Activated T-helper 17 cell treated with anti-CD3 and anti-CD28 coated beads, Interleukin-2, amount 50 U/mL, for 72 hours (primary cell): ENCODE results near the gene LDAH. TPM values are rescaled to one million over a fixed set of nuclear protein-coding genes. Genes with fewer than 3 reads are reported as not detected.
"Not testable (repeated sequence)": the region's sequence is repeated elsewhere in the genome, so short reads cannot be mapped to it uniquely, and the experiment has no call there.

ENCODE experiments used
- ATAC-seq: fragments of 150-1000 bp; cut with Tn5 transposase; replicated peaks from 2 replicates; pipeline ENCODE4 v1.10.0; 2021; ENCODE audit warnings: mild to moderate bottlenecking, moderate library complexity
- H3K27ac Mint-ChIP-seq: one replicate; pipeline ENCODE4 v1.8.0; 2022; ENCODE audit warnings: mixed read lengths
- H3K27me3 Mint-ChIP-seq: one replicate; pipeline ENCODE4 v1.8.0; 2022; ENCODE audit warnings: mixed read lengths
- H3K36me3 Mint-ChIP-seq: one replicate; pipeline ENCODE4 v1.8.0; 2022; ENCODE audit warnings: low read depth, mild to moderate bottlenecking, mixed read lengths
- H3K4me1 Mint-ChIP-seq: one replicate; pipeline ENCODE4 v1.8.0; 2022; ENCODE audit warnings: mixed read lengths
- H3K4me3 Mint-ChIP-seq: one replicate; pipeline ENCODE4 v1.8.0; 2022; ENCODE audit warnings: mild to moderate bottlenecking, mixed read lengths
- H3K9me3 Mint-ChIP-seq: one replicate; pipeline ENCODE4 v1.8.0; 2022; ENCODE audit warnings: mixed read lengths
- total RNA-seq, 2 donors: library from RNA; stranded (reverse); gene quantifications; one replicate each; pipeline ENCODE4 v1.2.3, GENCODE V29; 2022

Gene LDAH
- total RNA-seq, 2 donors from 2014 or later: 29.4 to 32.5 TPM

GRCh38 chr2:20722592-20723240, 100.2 kb downstream of the LDAH start:
- Mint-ChIP-seq H3K9me3 (peaks cover 4% of the 10 kb centered on the region), H3K36me3 (peaks cover 44% of the 10 kb centered on the region), H3K4me3 (no peak overlapping the region), H3K4me1 (peaks cover 9% of the 10 kb centered on the region), H3K27me3 (no peaks in the 10 kb centered on the region), H3K27ac (no peak overlapping the region)
- no peak for ATAC-seq

DNA sequence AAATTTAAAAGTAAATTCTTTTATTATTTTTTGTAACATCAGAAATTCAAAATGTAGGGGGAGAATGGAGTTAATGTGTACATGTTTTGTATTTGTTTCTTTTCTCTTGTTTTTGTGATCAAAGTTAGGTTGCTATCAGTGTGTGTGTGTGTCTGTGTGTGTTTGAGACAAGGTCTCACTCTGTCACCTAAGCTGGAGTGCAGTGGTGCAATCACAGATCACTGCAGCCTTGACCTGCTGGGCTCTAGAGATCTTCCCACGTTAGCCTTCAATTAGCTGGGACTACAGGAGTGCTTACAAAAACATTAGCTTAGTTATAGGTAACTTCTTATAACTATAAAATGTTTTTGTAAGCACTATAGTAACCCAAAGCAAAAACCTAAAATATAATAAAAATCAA, 105.3 kb downstream of the LDAH start:
- no peak for ATAC-seq
- Mint-ChIP-seq H3K4me3 (no peak overlapping the region), H3K27ac (no peak overlapping the region), H3K36me3 (peaks cover 41% of the 10 kb centered on the region), H3K27me3 (no peaks in the 10 kb centered on the region), H3K4me1 (peaks cover 6% of the 10 kb centered on the region), H3K9me3 (peaks cover 4% of the 10 kb centered on the region)

GRCh38 chr2:20716164-20716563, 106.7 kb downstream of the LDAH start:
- H3K27ac Mint-ChIP-seq, H3K9me3 Mint-ChIP-seq, ATAC-seq, H3K4me3 Mint-ChIP-seq, H3K4me1 Mint-ChIP-seq, H3K27me3 Mint-ChIP-seq: not testable (repeated sequence)
- H3K36me3 Mint-ChIP-seq: peaks cover 34% of the 10 kb centered on the region

GRCh38 chr2:20714412-20714811, 108.5 kb downstream of the LDAH start:
- ATAC-seq, H3K4me3 Mint-ChIP-seq, H3K27me3 Mint-ChIP-seq, H3K27ac Mint-ChIP-seq, H3K9me3 Mint-ChIP-seq, H3K4me1 Mint-ChIP-seq: not testable (repeated sequence)
- peaks cover 34% of the 10 kb centered on the region for H3K36me3 Mint-ChIP-seq

DNA sequence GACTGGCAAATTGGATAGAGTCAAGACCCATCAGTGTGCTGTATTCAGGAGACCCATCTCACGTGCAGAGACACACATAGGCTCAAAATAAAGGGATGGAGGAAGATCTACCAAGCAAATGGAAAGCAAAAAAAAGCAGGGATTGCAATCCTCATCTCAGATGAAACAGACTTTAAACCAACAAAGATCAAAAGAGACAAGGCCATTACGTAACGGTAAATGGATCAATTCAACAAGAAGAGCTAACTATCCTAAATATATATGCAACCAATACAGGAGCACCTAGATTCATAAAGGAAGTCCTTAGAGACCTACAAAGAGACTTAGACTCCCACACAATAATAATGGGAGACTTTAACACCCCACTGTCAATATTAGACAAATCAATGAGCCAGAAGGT, 109.3 kb downstream of the LDAH start:
- H3K27me3 Mint-ChIP-seq, H3K4me1 Mint-ChIP-seq, H3K4me3 Mint-ChIP-seq, ATAC-seq, H3K27ac Mint-ChIP-seq, H3K9me3 Mint-ChIP-seq: not testable (repeated sequence)
- H3K36me3 Mint-ChIP-seq: peaks cover 30% of the 10 kb centered on the region

- not testable (repeated sequence) for ATAC-seq, H3K9me3 Mint-ChIP-seq, H3K4me3 Mint-ChIP-seq, H3K27me3 Mint-ChIP-seq, H3K4me1 Mint-ChIP-seq, H3K27ac Mint-ChIP-seq
- H3K36me3 Mint-ChIP-seq: peaks cover 14% of the 10 kb centered on the region
Observed at GRCh38 chr2:20711641-20712040, 111.3 kb downstream of the LDAH start.

DNA sequence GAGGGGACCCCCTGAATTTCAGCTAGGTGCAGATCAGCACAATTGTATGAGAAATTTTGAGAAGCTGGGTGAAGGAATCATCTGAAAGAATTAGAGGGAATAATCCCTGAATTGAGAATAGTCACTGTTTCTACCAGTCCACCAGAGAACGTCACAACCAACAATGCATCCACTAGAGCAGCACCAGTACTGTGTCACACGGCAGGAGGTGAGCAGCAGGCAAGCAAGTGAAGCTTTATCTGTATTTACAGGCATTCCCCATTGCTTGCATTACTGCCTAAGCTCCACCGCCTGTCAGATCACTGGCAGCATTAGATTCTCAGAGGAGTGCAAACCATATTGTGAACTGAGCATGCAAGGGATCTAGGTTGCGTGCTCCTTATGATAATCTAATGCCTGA, 115.3 kb downstream of the LDAH start:
- Mint-ChIP-seq H3K27me3 (no peaks in the 10 kb centered on the region), H3K27ac (no peak overlapping the region), H3K36me3 (no peaks in the 10 kb centered on the region), H3K4me3 (no peak overlapping the region), H3K4me1 (no peaks in the 10 kb centered on the region), H3K9me3 (no peaks in the 10 kb centered on the region)
- no peak for ATAC-seq

- Mint-ChIP-seq H3K27ac (no peak overlapping the region), H3K9me3 (no peaks in the 10 kb centered on the region), H3K4me1 (no peaks in the 10 kb centered on the region), H3K27me3 (no peaks in the 10 kb centered on the region), H3K4me3 (no peak overlapping the region), H3K36me3 (no peaks in the 10 kb centered on the region)
- no peak for ATAC-seq
Observed at GRCh38 chr2:20706786-20707185, 116.1 kb downstream of the LDAH start.

DNA sequence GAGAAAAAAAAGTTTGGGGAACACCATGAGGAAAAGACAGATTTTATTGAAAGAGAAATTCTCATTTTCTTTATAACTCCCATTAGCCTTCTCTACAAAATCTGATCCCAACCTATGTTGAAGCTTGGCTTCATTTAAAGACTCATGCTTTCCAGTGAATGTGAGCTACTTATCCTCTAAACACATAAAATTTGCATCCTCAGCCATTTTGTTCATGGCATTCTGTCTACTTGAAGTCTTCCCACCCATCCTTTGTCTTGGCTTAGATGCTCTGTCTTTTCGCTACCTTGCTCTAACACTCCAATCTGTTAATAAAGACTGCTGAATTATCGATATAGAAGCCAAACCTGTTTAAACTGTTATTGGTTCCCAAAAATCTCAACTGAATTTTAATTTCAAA, 116.7 kb downstream of the LDAH start:
- Mint-ChIP-seq H3K4me3 (no peak overlapping the region), H3K4me1 (no peaks in the 10 kb centered on the region), H3K27ac (no peak overlapping the region), H3K36me3 (peaks cover 5% of the 10 kb centered on the region), H3K9me3 (no peaks in the 10 kb centered on the region), H3K27me3 (no peaks in the 10 kb centered on the region)
- ATAC-seq: no peak

GRCh38 chr2:20704886-20705285, 118.0 kb downstream of the LDAH start:
- H3K9me3 Mint-ChIP-seq: no peaks in the 10 kb centered on the region
- ATAC-seq: no peak
- H3K36me3 Mint-ChIP-seq: peaks cover 13% of the 10 kb centered on the region
- no peak overlapping the region for H3K27ac Mint-ChIP-seq
- H3K4me3 Mint-ChIP-seq: no peak overlapping the region
- no peaks in the 10 kb centered on the region for H3K4me1 Mint-ChIP-seq
- H3K27me3 Mint-ChIP-seq: no peaks in the 10 kb centered on the region

- H3K4me1 Mint-ChIP-seq: no peaks in the 10 kb centered on the region
- H3K27me3 Mint-ChIP-seq: no peaks in the 10 kb centered on the region
- no peak for ATAC-seq
- no peaks in the 10 kb centered on the region for H3K9me3 Mint-ChIP-seq
- no peak overlapping the region for H3K27ac Mint-ChIP-seq
- H3K36me3 Mint-ChIP-seq: peaks cover 34% of the 10 kb centered on the region
- no peak overlapping the region for H3K4me3 Mint-ChIP-seq
Observed at GRCh38 chr2:20702563-20702962, 120.3 kb downstream of the LDAH start.

DNA sequence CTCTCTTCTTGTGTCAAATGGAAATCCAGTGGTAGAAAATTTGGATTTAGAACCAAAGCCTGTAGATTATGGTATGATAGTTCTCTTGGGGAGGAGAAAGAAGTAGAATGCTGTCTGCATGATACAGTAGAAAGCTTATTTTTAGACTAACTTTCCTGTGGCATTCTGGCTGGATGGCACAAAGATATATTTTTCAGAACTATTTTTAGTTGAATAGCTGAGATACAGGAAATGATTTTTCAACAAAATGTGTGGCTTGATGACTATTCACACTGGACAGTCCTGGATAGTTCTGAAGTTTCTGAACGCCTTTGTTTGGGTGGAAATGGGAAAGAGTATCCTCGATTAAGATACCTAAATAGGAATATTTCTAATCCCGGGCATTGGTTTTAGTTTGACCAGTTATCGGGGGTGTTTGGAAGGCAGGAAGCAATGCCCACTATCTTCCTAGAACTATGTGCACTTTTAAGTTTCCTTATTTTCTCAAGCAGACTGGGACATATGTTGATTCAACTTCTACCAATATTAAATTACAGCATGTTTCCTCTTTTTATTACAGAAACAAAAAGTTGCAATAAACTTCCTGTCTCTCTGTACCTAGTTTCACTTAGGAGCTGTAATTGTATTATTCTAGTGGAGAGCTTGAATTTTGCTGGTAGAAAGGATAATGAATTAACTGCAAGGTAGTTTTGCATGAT, 123.8 kb downstream of the LDAH start:
- Mint-ChIP-seq H3K4me1 (no peaks in the 10 kb centered on the region), H3K27ac (no peak overlapping the region)

GRCh38 chr2:20697322-20697934, 125.5 kb downstream of the LDAH start:
- no peak for ATAC-seq
- no peaks in the 10 kb centered on the region for H3K4me1 Mint-ChIP-seq
- H3K27ac Mint-ChIP-seq: no peak overlapping the region
- H3K4me3 Mint-ChIP-seq: no peak overlapping the region
- peaks cover 56% of the 10 kb centered on the region for H3K36me3 Mint-ChIP-seq
- H3K27me3 Mint-ChIP-seq: no peaks in the 10 kb centered on the region
- H3K9me3 Mint-ChIP-seq: no peaks in the 10 kb centered on the region

More for the DNA sequence above, 123.8 kb downstream of the LDAH start:
- no peaks in the 10 kb centered on the region for H3K9me3 Mint-ChIP-seq
- H3K27me3 Mint-ChIP-seq: no peaks in the 10 kb centered on the region
- peaks cover 49% of the 10 kb centered on the region for H3K36me3 Mint-ChIP-seq
- no peak overlapping the region for H3K4me3 Mint-ChIP-seq
- ATAC-seq: no peak

GRCh38 chr2:20696366-20696765, 126.5 kb downstream of the LDAH start:
- peaks cover 60% of the 10 kb centered on the region for H3K36me3 Mint-ChIP-seq
- H3K27ac Mint-ChIP-seq: no peak overlapping the region
- no peaks in the 10 kb centered on the region for H3K9me3 Mint-ChIP-seq
- no peak overlapping the region for H3K4me3 Mint-ChIP-seq
- no peaks in the 10 kb centered on the region for H3K4me1 Mint-ChIP-seq
- no peaks in the 10 kb centered on the region for H3K27me3 Mint-ChIP-seq
- no peak for ATAC-seq

DNA sequence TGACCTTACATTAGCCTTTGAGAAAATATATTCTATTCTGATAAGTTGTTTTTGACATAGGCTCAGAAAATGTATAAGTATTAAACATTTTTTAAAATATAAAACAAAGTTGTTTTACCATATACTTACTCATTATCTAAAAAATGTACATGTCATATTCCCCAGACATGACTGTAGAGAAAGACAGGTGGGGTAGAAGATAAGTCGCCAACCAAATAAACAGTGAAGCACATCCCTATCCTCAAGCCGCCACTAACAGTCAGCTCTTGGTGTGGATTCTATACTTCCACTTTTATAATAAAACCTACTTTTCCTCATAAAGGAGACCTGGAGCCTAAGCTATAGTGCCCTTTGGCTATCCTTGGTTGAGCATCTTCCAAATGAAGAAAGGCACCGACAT, 129.6 kb downstream of the LDAH start:
- Mint-ChIP-seq H3K4me3 (no peak overlapping the region), H3K4me1 (no peaks in the 10 kb centered on the region), H3K36me3 (peaks cover 51% of the 10 kb centered on the region), H3K27ac (no peak overlapping the region), H3K9me3 (no peaks in the 10 kb centered on the region), H3K27me3 (no peaks in the 10 kb centered on the region)
- ATAC-seq: no peak
